D341Med (cell line): Measurements from ENCODE around the gene FARP1.

Experiments
- DNase-seq: peaks from one replicate; pipeline ENCODE4 v3.0.0; 2012; ENCODE audit warnings: low spot score

FARP1 gene

DNA sequence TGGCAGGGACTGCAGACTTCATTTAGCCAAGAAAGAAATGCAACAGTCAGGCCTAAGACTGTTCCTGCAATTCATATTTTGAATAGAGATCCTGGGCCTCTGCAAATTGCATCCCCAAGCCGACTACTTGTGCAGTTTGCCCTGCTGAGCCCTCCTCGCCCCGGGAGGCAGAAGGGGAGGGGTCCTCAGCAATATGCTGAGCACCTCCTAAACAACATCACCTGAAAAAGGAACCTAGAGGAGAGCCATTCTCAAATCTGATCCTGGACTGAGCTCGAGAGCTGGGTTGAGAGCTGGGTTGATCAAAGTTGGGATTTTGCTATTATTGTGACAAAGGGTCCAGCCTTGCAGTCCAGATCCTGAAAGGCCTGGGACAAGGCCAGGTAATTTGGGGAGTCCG lies 304.2 kb downstream of the FARP1 start:
- DNase-seq: no peak

- peak; percentile 75 for DNase-seq
Observed at GRCh38 chr13:98447881-98448641, 305.2 kb downstream of the FARP1 start.

DNA sequence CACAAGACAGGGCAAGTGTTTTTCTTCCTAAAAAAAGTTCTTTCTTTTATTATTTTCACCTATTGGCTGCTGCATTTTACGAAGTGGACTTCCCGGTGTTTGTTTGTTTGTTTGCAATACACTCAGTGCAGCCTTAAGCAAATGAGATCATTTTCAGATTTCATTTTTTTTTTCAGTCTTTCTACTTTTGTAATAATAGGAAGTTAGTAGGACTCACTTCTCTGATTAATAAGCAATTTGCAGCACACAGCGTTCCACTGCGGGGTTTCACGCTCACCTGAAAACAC lies 305.7 kb downstream of the FARP1 start:
- DNase-seq: no peak

GRCh38 chr13:98449273-98449672 lies 306.4 kb downstream of the FARP1 start:
- DNase-seq: no peak

- DNase-seq: no peak
Observed at GRCh38 chr13:98450026-98450425, 307.1 kb downstream of the FARP1 start.

DNA sequence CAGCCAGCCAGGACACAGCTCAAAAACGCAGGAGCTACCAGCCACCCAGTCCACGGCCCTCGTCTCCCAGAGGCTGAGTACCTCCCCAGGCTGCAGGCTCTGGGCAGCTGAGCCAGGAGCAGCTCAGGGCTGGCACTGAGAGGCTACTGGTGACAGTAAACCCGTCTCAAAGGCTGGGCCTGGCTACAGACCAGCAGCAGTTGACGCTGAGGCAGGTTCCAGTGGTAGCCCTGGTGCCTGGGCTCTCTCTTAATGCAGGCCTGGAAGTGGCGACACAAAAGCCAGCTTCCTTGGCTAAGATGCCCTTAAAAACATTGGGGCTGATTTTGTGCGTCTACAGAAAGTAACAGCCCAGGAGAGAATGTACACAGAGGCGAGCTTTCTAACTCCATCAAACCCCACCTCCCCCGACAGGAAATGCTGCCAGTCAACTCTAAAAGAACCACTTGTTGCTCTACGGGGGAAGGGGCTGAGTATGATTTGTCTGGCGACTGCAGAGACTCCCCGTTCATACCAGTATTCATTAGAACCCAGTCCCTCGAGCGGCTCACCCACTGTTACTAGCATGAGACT lies 307.7 kb downstream of the FARP1 start:
- DNase-seq: no peak

DNA sequence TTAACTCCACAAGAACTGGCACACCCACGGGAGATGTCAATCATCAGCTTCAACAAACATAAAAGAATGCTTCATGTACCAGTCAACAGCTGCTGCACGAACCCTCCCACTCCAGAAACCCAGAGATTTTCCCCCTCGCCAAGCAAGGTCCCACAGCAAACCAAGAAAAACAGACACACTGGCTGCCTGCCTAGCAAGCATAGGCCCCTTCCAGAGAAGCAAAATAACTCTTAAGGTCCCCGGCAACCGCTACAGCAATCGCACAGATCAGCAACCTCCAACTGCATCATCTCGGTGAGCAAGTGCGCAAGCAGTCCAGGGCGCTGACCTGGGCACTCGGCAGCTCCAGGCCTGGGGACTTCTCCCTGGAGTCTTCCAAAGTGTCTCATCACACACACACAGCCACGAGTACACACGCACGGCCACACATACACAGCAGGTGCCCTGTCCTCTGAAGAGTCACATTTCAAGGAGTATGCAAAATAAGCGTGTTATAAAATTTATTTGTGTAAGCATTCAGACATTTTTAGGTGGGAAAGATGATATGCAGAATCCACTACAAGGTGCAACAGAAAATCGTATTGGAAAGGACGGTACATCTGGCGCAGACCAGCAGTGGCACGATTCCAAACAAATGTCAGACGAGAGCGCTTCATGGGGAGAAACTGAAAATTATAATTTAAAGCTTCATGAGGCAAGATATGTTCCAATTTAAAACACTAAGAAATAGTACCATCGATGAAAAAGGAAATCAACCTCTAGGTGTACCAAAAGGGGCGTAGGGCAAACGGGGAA lies 309.0 kb downstream of the FARP1 start:
- DNase-seq: no peak

DNA sequence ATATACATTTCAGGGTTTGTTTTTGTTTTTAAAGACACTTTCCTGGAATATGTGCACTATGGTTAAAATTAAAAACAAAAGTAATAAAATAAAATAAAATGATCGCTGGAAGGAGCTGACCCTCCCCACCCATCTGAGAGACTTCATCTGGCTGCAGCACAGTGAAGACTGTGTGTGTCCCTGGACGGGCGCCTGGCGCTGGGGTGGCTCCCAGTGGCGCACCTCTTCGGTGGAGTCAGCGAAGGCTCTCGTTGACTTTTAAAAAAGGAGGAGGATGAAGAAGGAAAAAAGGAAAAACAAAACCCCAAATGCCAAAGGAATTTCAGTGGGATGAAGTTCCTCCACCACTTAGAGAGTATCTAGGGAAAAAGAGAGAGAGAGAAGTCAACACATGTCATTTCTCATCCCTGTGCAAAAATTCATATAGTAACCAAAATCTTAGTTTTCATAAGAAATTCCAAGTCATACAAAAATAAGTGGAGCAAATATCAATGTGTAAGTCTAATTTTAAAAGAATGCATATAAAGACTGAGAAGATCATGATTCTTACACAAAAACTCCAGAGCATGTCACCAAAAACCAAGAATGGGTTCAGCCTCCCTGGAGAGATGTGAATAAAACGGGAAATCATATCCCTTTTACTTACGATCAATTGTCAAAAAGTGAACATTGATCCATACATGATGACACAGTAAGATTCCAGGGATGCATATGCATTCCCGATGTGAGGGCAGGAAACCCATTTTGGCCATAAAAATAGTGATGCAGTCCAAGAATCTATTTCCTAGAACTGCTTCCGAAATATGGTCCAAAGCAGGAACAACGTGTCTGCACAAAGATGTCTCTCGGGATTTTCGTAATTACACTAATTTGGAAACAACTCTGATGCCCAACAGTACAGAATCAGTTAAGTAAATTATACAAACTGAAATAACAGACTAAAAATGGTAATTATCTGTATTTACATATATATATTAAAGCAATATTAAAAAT lies 310.3 kb downstream of the FARP1 start:
- DNase-seq: no peak

GRCh38 chr13:98454389-98454881 lies 311.5 kb downstream of the FARP1 start:
- no peak for DNase-seq

- no peak for DNase-seq
Observed at GRCh38 chr13:98456413-98456845, 313.5 kb downstream of the FARP1 start.

DNA sequence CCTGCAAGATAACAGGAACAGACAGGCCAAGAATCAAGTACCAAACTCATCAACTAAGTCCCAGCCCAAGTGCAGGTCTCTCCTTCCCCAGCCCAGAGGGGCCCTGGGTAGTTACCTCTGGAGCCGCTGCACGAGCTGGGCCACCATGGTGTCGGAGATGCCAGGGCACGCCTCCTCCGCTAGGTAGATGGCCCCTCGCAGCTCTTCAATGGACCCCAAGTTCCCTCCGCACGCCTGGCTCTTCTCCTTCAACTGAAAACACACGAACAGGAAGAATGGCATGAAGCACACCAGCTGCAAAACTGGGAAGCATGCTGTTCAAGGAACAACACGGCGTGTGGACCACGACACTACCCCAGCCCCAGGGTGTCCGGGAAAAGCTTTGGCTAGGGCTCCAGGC lies 314.2 kb downstream of the FARP1 start:
- DNase-seq: no peak

GRCh38 chr13:98458431-98458830 lies 315.5 kb downstream of the FARP1 start:
- no peak for DNase-seq

DNA sequence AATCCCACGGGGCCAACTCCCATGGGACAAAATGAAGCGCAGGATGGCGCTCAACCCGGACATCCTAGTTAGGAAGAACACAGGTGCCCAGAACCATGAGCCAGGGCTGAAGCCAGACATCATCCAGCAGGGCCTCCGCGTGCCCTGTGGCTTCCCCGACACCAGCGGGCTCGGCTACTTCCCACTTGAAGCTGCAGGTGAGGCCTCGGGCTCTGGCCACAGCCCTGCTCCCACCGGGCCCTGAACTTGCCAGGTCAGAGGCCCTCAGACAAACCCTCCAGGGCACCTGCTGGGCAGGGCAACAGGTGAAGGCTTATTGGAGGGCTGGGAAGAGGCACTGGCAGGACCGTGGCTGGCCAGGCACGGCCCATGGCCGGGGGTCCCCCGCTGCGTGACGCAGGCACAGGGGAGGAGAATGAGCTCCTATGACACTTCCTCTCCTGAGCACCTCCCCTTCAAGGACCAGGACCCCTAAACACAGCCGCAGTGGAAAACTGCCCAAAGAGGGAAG lies 316.3 kb downstream of the FARP1 start:
- no peak for DNase-seq

GRCh38 chr13:98459721-98460370 lies 317.0 kb downstream of the FARP1 start:
- DNase-seq: no peak

DNA sequence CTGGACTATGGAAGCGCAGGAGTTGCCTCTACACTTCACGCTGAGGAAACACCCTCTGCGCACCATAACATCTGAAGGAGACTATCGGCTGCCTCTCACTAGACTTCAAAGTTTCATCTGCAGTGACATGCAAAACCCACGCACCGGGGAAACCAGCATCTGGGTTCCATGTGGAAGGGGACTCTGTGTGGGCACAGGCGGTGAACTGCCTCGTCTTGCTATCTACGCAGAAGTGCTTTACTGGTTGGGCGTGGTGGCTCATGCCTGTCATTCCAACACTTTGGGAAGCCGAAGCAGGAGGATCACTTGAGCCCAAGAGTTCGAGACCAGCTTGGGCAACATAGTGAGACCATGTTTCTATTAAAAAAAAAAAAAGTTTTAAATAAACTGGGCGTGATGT lies 317.6 kb downstream of the FARP1 start:
- DNase-seq: no peak

DNA sequence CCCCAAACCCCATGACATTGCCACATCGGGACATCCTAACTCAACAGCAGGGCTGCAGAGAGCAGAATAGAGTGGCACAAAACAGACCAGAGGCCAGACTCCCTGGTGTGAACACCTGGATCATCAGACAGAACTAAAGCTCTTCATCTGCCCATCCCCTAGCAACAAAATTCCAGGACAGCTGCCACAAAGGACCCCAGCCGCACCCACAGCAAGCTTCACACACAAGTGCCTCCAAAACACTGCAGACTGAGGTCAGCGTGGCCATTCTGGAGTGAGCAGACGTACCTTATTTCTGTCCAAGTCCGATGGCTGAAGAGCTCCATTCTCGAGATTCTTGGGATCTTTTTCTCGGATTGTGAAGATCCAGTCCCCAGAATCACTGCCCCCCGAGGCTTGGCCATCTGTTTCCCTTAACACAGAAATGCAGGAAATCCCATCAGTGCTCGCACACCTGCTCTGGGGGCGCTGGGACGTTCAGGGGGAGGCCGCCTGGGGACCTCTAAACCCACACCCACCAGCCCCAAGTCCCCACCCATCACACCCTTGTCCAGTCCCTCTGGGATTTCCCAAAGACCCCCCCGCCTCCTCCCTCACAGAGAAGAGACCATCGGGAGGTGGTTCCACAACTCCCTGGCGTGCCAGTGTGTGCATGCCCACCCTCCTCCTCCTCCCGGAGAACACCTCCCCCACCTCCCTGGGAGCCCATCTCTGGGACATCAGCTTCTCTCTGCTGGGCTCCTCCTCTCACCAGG lies 318.8 kb downstream of the FARP1 start:
- no peak for DNase-seq

GRCh38 chr13:98462241-98462882 lies 319.5 kb downstream of the FARP1 start:
- DNase-seq: no peak

DNA sequence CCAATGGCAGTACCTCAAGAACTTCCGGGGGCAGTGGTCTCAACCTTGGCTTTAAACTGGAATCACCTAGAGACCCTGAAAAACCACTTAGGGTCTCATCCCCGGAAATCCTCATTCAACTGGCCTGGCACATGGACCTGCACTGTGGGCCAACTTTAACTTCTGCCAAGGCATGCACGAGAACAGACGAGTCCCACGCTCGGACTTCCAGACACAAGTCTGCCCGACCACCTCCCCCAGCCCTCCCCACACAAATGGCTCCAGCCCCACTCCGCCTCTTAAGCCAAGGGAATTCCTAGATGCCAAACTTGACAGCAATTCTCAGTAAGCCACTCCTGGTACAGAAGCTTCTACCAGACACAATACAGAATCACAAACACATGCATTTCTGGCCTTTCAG lies 320.1 kb downstream of the FARP1 start:
- DNase-seq: no peak

- DNase-seq: peak; percentile 67
Observed at GRCh38 chr13:98466634-98467236, 323.8 kb downstream of the FARP1 start.
